Non-pigmented ciliary epithelial cell (primary cell): ENCODE data around the gene TNFRSF6B.

Experiments used
- DNase-seq: peaks from one replicate; pipeline ENCODE4 v3.0.0-alpha.2; 2010; ENCODE audit warnings: low read depth

Gene TNFRSF6B

DNA sequence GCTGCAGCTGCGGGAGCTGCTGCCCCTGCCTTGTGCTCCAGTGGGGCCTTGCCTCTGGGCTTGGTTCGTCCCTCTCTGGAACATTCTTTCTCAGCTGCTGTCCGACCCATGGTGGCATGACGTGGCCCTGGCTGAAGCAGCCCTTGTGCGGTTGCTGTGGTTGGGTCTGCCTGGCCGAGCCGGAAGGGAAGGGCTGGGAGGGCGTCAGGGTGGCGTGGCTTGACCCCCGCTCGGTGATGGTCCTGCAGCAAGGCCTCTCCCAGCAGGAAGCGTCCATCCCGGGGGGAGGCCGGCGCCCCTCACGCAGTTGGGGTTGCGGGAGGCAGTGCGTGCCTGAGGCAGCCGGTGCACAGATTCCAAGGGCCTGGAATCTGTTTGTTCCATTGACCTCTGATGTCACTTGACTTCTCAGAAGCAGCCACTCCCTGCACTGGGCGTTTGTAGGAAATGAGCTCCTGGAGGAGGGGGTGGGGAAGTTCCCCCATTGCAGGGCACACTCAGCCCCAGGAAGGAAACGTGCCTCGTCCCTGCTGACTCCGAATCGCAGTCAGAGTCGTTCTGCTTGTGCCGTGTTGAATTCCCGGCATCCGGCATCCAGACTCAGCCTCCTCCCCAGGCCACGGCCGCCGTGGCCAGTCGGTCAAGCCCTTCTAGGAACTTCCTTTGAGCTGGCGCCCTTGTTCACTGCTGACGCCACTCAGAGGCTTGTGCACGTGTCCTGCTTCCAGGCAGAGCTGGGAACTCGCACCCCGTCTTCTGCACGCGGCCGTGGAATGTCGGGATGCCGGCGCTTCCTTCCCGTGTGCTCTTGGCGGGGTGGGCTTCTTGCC is 9.7 kb upstream of the TNFRSF6B start:
- DNase-seq = no peak

DNA sequence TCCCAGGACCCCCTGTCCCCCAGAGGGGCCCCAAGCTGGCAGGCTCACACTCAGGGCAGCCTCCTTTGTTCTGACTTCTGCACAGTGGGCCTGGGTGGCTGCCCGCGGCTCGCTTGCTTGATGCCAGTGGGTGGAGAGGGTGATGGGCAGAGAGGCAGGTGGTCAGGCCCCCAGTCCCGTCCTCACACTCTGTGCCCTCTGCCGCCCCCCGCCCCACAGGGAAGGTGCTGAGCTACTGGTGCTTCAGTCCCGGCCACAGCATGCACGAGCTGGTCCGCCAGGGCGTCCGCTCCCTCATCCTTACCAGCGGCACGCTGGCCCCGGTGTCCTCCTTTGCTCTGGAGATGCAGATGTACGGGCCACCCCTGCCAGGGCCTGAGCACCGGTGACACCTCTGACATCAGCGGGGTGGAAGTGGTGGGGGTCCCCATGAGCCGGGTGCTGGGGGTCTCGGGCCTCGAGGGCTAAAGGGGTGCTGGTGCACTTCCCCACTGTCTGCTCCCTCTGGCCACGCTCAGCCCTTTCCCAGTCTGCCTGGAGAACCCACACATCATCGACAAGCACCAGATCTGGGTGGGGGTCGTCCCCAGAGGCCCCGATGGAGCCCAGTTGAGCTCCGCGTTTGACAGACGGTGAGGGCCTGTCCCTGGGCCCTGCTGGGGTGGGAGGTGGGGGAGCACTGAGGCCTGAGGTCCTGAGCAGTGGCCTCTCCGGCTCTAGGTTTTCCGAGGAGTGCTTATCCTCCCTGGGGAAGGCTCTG is 8.9 kb upstream of the TNFRSF6B start:
- no peak for DNase-seq

DNA sequence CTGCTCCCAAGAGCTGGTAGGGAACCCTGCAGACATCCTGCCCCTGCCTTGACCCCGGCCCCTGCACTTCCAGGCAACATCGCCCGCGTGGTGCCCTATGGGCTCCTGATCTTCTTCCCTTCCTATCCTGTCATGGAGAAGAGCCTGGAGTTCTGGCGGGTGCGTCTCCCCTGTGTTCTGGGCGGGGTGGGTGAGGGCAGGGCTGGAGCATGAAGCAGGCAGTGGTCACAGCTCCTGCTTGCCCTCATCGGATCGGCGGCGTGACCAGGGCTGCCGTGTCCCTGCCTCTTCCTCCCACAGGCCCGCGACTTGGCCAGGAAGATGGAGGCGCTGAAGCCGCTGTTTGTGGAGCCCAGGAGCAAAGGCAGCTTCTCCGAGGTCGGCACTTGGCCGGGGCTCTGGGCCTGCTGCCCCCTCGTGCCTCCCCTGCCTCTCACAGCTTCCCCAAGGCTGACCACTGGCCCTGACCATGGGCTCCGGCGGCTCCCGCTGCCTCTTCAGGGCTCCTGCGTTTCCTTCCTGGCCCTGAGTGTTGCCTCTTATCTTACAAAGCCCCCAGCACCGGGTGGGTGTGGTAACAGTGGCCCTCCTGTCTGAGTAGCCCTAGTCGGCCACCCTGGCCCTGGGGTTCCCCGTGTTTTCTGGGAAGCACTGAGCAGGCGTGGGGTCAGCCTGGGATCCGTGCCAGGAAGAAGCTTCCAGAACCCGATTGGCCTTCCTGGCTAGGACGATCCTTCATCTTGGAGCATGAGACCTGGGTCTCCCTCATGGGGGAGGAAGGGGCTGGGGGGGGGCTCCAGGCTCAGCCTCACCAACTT is 8.0 kb upstream of the TNFRSF6B start:
- DNase-seq = no peak

DNA sequence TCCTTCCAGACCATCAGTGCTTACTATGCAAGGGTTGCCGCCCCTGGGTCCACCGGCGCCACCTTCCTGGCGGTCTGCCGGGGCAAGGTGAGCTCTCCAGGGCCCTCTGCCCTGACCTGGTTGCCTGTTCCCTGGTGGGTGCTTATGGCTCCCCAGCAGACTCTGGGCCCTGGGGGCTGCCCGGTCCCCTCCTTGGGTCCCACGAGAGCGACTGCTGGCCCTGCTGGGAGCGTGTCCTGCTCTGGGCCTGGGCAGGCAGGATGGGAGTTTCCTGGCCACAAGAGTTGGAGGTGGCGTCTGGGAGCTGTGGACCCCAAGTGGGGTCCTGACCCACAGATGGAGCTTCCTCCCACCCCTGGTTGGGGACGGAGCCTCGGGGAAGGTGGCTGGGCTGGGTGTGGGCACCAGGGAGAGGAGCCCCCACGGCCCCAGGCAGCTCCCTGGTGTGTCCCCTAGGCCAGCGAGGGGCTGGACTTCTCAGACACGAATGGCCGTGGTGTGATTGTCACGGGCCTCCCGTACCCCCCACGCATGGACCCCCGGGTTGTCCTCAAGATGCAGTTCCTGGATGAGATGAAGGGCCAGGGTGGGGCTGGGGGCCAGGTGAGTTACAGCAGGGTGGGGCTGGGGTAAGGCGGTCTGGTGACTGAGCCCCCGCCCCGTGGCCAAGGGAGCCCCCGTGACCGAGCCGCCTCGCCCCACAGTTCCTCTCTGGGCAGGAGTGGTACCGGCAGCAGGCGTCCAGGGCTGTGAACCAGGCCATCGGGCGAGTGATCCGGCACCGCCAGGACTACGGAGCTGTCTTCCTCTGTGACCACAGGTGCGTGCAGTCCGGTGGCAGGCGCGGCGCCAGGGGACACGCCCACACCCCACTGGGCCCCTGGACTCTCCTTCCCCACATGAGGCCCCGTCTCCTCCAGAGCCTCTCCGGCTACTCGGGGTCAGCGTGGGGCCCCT is 7.1 kb upstream of the TNFRSF6B start:
- DNase-seq = no peak

DNA sequence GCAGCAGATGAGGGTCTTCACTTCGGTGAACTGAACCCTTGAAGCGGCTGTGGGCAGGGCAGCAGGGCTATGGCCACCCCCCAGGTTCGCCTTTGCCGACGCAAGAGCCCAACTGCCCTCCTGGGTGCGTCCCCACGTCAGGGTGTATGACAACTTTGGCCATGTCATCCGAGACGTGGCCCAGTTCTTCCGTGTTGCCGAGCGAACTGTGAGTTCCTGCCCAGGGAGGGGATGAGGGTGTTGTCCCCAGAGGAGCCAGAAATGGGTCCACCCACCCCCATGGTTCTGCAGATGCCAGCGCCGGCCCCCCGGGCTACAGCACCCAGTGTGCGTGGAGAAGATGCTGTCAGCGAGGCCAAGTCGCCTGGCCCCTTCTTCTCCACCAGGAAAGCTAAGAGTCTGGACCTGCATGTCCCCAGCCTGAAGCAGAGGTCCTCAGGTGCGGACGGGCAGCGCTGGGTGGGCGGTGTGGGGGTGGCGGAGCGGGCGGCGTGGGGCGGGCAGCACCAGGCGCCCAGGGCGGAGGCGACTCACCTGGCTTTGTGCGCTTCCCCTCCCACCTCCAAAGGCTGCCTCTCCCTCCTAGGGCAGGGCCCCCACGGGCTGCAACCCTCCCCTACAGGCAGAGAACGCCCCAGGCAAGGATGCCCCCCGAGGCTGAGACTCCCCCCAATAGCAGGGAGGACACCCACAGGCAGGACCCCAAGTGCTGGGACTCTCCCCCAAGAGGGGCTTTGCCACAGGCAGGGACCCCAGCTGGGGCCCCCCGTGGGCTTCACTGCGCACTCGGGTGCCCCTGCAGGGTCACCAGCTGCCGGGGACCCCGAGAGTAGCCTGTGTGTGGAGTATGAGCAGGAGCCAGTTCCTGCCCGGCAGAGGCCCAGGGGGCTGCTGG is 6.2 kb upstream of the TNFRSF6B start:
- DNase-seq = no peak

DNA sequence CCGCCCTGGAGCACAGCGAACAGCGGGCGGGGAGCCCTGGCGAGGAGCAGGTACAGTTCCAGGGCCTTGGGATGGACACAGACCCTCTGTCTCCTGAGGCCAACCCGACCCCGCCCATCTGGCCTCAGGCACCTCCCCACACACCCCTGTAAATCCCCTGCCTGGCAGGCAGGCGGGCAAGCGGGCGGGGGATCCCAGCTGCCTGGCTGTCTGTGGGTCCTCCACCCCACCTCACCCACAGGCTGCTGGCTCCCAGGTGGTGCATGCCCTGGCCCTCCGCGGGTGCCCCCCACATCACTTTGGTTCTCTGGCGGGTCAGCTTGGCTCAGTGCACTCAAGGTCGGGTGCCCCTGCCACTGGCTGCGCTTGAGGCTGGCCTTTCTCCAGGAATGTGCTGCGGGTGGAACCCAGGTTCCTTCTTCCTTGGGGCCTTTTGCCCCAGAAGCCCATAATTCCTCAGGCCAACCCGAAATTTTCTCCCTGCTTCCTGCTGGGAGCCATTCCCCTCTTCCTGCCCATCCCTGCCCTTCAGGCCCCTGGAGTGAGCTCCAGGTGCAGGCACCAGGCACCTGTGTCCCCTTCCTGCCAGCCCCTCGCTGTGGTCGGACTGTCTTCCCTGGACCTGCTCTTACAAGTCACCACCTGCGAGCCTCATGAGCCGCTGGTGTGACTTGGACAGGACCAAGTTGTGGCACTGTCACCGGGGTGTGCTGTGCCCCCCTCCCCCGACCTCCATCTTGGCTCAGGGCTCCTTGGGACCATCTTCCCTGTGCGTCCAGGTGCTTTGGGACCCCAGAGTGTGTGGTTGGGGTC is 5.3 kb upstream of the TNFRSF6B start:
- DNase-seq = no peak

DNA sequence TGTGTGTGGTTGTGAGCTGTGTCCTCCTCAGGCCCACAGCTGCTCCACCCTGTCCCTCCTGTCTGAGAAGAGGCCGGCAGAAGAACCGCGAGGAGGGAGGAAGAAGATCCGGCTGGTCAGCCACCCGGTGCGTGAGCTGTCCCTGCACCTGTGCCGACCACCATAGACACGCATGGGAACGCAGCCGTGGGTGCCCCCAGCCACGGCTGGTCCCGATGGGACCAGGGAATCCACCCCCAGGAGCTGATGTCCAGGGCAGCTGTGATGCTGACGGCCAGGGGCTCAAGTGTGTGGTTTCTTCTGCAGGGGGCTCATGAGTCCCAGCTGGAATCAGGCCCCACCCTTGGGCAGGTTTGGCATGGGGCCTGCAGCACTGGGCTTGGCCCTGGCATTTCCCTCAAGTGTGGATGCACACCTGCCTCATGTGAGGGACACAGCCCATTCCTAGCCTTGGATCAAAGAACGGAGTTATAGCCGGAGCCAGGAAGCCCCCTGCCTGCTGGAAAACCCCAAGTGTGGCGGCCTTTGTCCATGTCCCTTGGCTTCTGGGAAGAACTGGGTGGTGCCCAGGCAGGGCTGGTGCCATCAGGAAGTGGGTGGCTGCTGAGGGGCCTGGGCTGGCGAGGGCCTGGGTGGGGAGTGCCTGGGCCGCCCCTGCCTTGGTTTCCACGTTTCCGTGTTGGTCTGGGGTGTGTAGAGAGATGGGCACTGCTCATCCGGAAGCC is 4.6 kb upstream of the TNFRSF6B start:
- no peak for DNase-seq

DNA sequence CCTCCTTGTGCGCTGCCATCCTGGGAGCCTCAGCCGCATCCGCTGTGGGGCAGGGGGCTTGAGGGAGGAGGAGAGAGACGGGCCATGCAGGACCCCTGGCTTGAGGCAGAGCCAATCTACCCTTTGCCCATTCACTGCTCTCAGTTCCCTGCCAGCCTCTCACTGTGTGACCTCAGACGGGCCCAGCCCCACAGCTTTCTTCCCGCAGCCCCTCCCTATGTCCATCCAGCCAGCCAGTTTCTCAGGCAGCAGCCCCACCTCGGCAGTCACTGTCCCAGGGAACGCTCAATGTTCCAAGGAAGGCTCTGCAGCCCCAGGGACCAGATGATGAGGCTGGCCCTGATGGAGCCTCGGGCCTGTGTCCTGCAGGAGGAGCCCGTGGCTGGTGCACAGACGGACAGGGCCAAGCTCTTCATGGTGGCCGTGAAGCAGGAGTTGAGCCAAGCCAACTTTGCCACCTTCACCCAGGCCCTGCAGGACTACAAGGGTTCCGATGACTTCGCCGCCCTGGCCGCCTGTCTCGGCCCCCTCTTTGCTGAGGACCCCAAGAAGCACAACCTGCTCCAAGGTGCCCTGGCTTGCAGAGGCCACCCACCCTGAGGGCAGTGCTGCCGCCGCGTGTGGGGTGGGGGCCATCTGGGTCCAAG is 3.9 kb upstream of the TNFRSF6B start:
- no peak for DNase-seq

DNA sequence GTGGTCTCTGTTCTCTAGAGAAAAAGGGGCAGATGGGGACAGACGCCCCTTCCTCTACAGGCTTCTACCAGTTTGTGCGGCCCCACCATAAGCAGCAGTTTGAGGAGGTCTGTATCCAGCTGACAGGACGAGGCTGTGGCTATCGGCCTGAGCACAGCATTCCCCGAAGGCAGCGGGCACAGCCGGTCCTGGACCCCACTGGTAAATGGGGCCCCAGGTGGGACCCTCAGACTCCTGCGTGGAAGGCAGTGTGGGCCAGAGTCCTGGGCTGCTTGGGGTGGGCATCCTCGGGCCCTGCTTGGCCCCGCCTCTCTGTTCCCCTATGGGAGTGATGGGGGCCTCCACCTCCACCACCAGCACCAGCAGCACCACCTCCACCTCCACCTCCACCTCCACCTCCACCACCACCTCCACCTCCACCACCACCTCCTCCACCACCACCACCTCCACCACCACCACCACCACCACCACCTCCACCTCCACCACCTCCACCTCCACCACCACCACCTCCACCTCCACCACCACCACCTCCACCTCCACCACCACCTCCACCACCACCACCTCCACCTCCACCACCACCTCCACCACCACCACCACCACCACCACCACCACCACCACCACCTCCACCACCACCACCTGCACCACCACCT is 3.2 kb upstream of the TNFRSF6B start:
- no peak for DNase-seq

DNA sequence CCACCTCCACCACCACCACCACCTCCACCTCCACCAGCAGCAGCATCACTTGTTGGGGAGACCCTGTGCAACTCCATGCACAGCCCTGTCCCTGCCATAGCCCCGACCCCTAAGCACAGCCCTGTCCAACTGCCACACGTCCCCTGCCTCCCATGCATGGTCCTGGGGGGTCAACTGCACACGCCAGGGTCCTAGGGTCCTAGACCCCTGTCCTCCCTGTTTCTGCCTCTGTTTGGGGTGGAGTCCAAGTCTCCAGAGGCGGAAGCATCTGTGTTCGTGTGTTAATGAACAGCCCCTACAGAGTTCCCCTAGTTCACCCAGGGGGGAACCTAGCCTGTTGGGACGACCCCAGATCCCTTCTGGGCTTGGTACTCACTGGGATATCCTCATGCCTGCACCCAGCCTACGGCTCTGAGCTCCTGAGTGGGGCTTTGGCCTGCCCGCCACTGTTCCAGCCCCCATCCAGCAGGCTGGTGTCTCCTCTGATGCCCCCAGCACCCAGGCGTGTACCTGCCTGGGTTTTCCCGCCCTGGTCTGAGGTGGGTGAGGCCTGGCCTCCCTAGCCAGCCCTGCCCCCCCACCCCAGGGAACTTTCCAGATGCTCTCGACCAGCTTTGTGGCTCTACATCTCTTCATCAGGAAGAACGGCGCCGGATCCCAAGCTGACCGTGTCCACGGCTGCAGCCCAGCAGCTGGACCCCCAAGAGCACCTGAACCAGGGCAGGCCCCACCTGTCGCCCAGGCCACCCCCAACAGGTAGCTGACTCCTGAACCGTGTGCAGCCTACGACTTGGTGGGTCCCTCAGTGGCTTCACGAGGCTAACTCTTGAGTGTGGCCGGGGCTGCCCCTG is 2.5 kb upstream of the TNFRSF6B start:
- no peak for DNase-seq

DNA sequence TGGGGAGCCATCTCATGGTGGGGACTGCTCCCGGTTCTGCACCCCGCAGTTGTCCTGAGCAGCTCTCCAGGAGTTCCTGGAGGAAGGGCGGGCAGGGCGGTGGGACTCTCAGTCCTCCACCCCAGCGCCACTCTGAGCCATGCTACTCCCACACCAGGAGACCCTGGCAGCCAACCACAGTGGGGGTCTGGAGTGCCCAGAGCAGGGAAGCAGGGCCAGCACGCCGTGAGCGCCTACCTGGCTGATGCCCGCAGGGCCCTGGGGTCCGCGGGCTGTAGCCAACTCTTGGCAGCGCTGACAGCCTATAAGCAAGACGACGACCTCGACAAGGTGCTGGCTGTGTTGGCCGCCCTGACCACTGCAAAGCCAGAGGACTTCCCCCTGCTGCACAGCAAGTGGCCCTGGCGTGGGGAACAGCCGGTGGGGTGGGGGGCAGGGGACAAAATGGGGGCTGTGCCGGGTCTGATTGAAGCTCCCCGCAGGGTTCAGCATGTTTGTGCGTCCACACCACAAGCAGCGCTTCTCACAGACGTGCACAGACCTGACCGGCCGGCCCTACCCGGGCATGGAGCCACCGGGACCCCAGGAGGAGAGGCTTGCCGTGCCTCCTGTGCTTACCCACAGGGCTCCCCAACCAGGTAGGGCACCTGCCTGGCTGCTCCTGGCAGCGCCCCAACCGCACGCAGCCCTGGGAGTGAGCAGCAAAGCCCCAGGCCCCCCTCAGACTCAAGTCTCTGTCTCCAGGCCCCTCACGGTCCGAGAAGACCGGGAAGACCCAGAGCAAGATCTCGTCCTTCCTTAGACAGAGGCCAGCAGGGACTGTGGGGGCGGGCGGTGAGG is 1.6 kb upstream of the TNFRSF6B start:
- DNase-seq = no peak

DNA sequence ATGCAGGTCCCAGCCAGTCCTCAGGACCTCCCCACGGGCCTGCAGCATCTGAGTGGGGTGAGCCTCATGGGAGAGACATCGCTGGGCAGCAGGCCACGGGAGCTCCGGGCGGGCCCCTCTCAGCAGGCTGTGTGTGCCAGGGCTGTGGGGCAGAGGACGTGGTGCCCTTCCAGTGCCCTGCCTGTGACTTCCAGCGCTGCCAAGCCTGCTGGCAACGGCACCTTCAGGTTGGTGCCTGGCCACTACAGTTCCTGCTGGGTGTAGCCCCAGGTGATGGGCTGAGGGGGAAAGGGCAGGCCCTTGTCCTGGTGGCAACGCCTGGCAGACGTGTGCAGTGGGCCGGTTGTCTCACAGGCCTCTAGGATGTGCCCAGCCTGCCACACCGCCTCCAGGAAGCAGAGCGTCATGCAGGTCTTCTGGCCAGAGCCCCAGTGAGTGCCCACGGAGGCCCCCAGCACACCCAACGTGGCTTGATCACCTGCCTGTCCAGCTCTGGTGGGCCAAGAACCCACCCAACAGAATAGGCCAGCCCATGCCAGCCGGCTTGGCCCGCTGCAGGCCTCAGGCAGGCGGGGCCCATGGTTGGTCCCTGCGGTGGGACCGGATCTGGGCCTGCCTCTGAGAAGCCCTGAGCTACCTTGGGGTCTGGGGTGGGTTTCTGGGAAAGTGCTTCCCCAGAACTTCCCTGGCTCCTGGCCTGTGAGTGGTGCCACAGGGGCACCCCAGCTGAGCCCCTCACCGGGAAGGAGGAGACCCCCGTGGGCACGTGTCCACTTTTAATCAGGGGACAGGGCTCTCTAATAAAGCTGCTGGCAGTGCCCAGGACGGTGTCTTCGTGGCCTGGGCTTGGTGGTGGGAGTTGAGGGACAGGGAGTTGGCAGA is 787 bp upstream of the TNFRSF6B start:
- no peak for DNase-seq

DNA sequence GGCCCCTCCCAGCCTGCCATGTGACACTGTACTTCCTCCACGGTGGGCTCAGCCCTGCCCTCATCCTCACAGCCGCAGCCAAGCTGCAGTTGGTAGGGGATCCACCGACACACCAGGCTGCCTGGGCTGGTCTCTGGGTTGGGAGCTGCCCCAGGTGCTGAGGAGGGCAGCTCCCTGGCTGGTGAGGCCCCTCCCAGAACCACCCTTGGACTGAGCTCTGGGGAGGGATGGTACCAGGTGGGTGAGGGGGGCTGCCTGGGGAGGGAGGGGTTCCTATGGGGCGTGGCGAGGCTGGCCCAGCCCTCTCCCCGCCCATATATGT is 185 bp upstream of the TNFRSF6B start:
- no peak for DNase-seq

DNA sequence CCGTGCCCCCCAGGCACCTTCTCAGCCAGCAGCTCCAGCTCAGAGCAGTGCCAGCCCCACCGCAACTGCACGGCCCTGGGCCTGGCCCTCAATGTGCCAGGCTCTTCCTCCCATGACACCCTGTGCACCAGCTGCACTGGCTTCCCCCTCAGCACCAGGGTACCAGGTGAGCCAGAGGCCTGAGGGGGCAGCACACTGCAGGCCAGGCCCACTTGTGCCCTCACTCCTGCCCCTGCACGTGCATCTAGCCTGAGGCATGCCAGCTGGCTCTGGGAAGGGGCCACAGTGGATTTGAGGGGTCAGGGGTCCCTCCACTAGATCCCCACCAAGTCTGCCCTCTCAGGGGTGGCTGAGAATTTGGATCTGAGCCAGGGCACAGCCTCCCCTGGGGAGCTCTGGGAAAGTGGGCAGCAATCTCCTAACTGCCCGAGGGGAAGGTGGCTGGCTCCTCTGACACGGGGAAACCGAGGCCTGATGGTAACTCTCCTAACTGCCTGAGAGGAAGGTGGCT is 960 bp downstream of the TNFRSF6B start:
- no peak for DNase-seq
